HCT116 (cell line): ENCODE measurements around the gene SLF1. TPM values are rescaled to one million over a fixed set of nuclear protein-coding genes. Genes with fewer than 3 reads are reported as not detected.

Experiments
- ATAC-seq: fragments of 200-7000 bp; cut with Tn5 transposase; 2 replicates; pipeline ENCODE4 v1.9.1; 2020; ENCODE audit warnings: mild to moderate bottlenecking, moderate library complexity
- BruUV-seq: library from RNA; stranded (reverse); fragments of 400-500 nt; replicated peaks from 2 replicates; lab custom pipeline; 2021; lab: Mats Ljungman, UMichigan
- CTCF ChIA-PET: fragments of 300-600 bp; sonication (Branson Sonifier 250); formaldehyde crosslinking; loops from one replicate; lab custom pipeline; 2021; ENCODE audit warnings: antibody characterized with exemption; lab: Charles Lee
- POLR2A ChIA-PET: fragments of 300-600, 350-600 bp; sonication (Branson Sonifier 250); formaldehyde crosslinking; loops from one replicate; lab custom pipeline; 2021; ENCODE audit warnings: antibody characterized with exemption; lab: Charles Lee
- RAD21 ChIA-PET, 2 experiments: fragments of 300-600 bp; sonication (Branson Sonifier 250); formaldehyde crosslinking; loops; one replicate each; lab custom pipeline; 2023; ENCODE audit warnings: low total read pairs in 2 of 2; ENCODE audit not compliant: uncharacterized antibody in 2 of 2, unreplicated experiment in 2 of 2, low non-redundant PET in 1 of 2; lab: Charles Lee
- DNase-seq: peaks from one replicate; pipeline ENCODE4 v3.0.0-alpha.2; 2010; ENCODE audit warnings: low read depth, low spot score
- H2AFZ ChIP-seq: fragments of 200-600 bp; shearing (Covaris generic), sonication (generic); 2 replicates; pipeline ENCODE4 v1.6.1; 2017; ENCODE audit warnings: low read depth, mixed run types, mixed read lengths, antibody characterized with exemption, low read length; ENCODE audit not compliant: poor library complexity, severe bottlenecking
- H3K27ac ChIP-seq: 2 replicates; pipeline ENCODE4 v1.5.1; 2012; ENCODE audit warnings: low read depth, low read length
- H3K27me3 ChIP-seq: fragments of 200-600 bp; sonication (generic); 2 replicates; pipeline ENCODE4 v1.6.1; 2016; ENCODE audit warnings: mixed run types, low read length, mixed read lengths; ENCODE audit not compliant: insufficient read depth
- H3K36me3 ChIP-seq, 2 experiments: fragments of 200-500 bp in 1 of 2; fragments of 200-600 bp in 1 of 2; sonication (Bioruptor generic) in 1 of 2; sonication (generic) in 1 of 2; 2 replicates each; pipeline versions ENCODE4 v1.5.1 to v1.6.1; 2014 to 2016; ENCODE audit warnings: low read length in 2 of 2, inconsistent platforms in 1 of 2, mixed read lengths in 1 of 2, mixed run types in 1 of 2; ENCODE audit not compliant: insufficient read depth in 2 of 2, control insufficient read depth in 1 of 2
- H3K4me1 ChIP-seq, 2 experiments: fragments of 200-600 bp in 1 of 2; sonication (generic) in 1 of 2; 2 replicates each; pipeline versions ENCODE4 v1.5.1 to v1.6.1; 2012 to 2017; ENCODE audit warnings: low read length in 2 of 2, inconsistent platforms in 1 of 2, mild to moderate bottlenecking in 1 of 2, mixed read lengths in 1 of 2, mixed run types in 1 of 2, moderate library complexity in 1 of 2; ENCODE audit not compliant: insufficient read depth in 2 of 2, control insufficient read depth in 1 of 2
- H3K4me2 ChIP-seq: fragments of 200-600 bp; sonication (generic); 2 replicates; pipeline ENCODE4 v1.6.1; 2017; ENCODE audit warnings: mixed run types, low read length, mixed read lengths
- H3K4me3 ChIP-seq, 2 experiments: fragments of 200-600 bp in 1 of 2; sonication (generic) in 1 of 2; replicated peaks in 1 of 2; 2 replicates each; pipeline ENCODE4 v1.5.1; 2011 to 2016; ENCODE audit warnings: low read length in 2 of 2, control low read depth in 1 of 2, low read depth in 1 of 2, mild to moderate bottlenecking in 1 of 2, mixed read lengths in 1 of 2, mixed run types in 1 of 2
- H3K79me2 ChIP-seq: fragments of 200-600 bp; sonication (generic); 2 replicates; pipeline ENCODE4 v1.6.1; 2017; ENCODE audit warnings: mild to moderate bottlenecking, mixed run types, low read length, moderate library complexity, mixed read lengths; ENCODE audit not compliant: insufficient read depth
- H3K9ac ChIP-seq: fragments of 200-600 bp; sonication (generic); 2 replicates; pipeline ENCODE4 v1.6.1; 2016; ENCODE audit warnings: low read length, mixed read lengths
- H3K9me2 ChIP-seq: fragments of 200-600 bp; sonication (generic), shearing (Covaris generic); 2 replicates; pipeline ENCODE4 v1.6.1; 2017; ENCODE audit warnings: mixed run types, mild to moderate bottlenecking, moderate library complexity; ENCODE audit not compliant: insufficient read depth
- H3K9me3 ChIP-seq, 2 experiments: fragments of 200-500 bp in 1 of 2; fragments of 200-600 bp in 1 of 2; sonication (Bioruptor generic) in 1 of 2; sonication (generic) in 1 of 2; 2 replicates each; pipeline ENCODE4 v1.6.1; 2014 to 2017; ENCODE audit warnings: low read length in 2 of 2, mixed read lengths in 2 of 2, inconsistent platforms in 1 of 2, low read depth in 1 of 2, mild to moderate bottlenecking in 1 of 2, mixed run types in 1 of 2, moderate library complexity in 1 of 2; ENCODE audit not compliant: control insufficient read depth in 1 of 2, insufficient read depth in 1 of 2
- H4K20me1 ChIP-seq: fragments of 200-600 bp; sonication (generic), shearing (Covaris generic); 2 replicates; pipeline ENCODE4 v1.6.1; 2017; ENCODE audit warnings: mixed run types, mild to moderate bottlenecking, moderate library complexity; ENCODE audit not compliant: insufficient read depth
- ATF3 ChIP-seq: IDR thresholded peaks from 2 replicates; pipeline ENCODE4 v1.6.1; 2012
- CBX3 ChIP-seq: IDR thresholded peaks from 2 replicates; pipeline ENCODE4 v1.6.1; 2012; ENCODE audit warnings: low read depth
- CEBPB ChIP-seq: IDR thresholded peaks from 2 replicates; pipeline ENCODE4 v1.6.1; 2012; ENCODE audit warnings: low read depth
- CTCF ChIP-seq, 3 experiments: fragments of 200-600 bp in 1 of 3; sonication (generic) in 1 of 3; IDR thresholded peaks in 2 of 3; conservative IDR thresholded peaks in 1 of 3; 2 replicates each; pipeline ENCODE4 v1.5.1; 2012 to 2017; ENCODE audit warnings: low read depth in 2 of 3, low read length in 2 of 3, antibody characterized with exemption in 1 of 3, borderline replicate concordance in 1 of 3, control low read depth in 1 of 3, mild to moderate bottlenecking in 1 of 3, mixed read lengths in 1 of 3, mixed run types in 1 of 3, moderate library complexity in 1 of 3; ENCODE audit not compliant: insufficient read depth in 1 of 3
- EGR1 ChIP-seq: IDR thresholded peaks from 2 replicates; pipeline ENCODE4 v1.6.1; 2012; ENCODE audit warnings: low read depth
- EZH2phosphoT487 ChIP-seq: fragments of 200-600 bp; IDR thresholded peaks from 2 replicates; pipeline ENCODE4 v1.6.1; 2018; ENCODE audit warnings: antibody characterized with exemption, borderline replicate concordance
- POLR2AphosphoS5 ChIP-seq: IDR thresholded peaks from 2 replicates; pipeline ENCODE4 v1.6.1; 2011; ENCODE audit warnings: mild to moderate bottlenecking, low read depth, low read length, moderate library complexity
- RAD21 ChIP-seq: IDR thresholded peaks from 2 replicates; pipeline ENCODE4 v1.6.1; 2012; ENCODE audit warnings: low read depth, mild to moderate bottlenecking
- SIN3A ChIP-seq: IDR thresholded peaks from 2 replicates; pipeline ENCODE4 v1.6.1; 2012; ENCODE audit warnings: low read depth
- SRF ChIP-seq: IDR thresholded peaks from 2 replicates; pipeline ENCODE4 v1.6.1; 2012; ENCODE audit warnings: low read depth
- TCF7L2 ChIP-seq: IDR thresholded peaks from 2 replicates; pipeline ENCODE4 v1.7.0; 2011; ENCODE audit warnings: borderline replicate concordance, inconsistent platforms; ENCODE audit not compliant: insufficient read depth, insufficient read length; ENCODE audit errors: extremely low read depth
- YY1 ChIP-seq: IDR thresholded peaks from 2 replicates; pipeline ENCODE4 v1.6.1; 2011; ENCODE audit warnings: low read length, low read depth, moderate library complexity, mild to moderate bottlenecking; ENCODE audit not compliant: insufficient replicate concordance; ENCODE audit errors: extremely low read depth
- ZFX ChIP-seq: fragments of 450-650 bp; IDR thresholded peaks from 2 replicates; pipeline ENCODE4 v1.6.1; 2017
- intact Hi-C: fragments of 100-400 bp; cut with micrococcal nuclease; formaldehyde crosslinking; loops from 2 replicates; pipeline ENCODE4 v1.10.0; 2022
- total RNA-seq: library from RNA; stranded (reverse); gene quantifications from one replicate; pipeline ENCODE4 v1.2.1, GENCODE V29; 2021; ENCODE audit not compliant: unreplicated experiment
- TF ChIP-seq, protein P1 (sequence below): IDR thresholded peaks from 2 replicates; pipeline ENCODE4 v1.6.1; 2012; ENCODE audit warnings: low read depth
- TF ChIP-seq, protein P2 (sequence below): IDR thresholded peaks from 2 replicates; pipeline ENCODE4 v1.6.1; 2012

Gene SLF1
- total RNA-seq, 1 experiment from 2014 or later = 10.4 TPM

- ChIA-PET CTCF (no interaction called here), RAD21 (no interaction called here), POLR2A (no interaction called here)
- H3K9ac ChIP-seq = no peak overlapping the region
- H3K27me3 ChIP-seq = no peaks in the 10 kb centered on the region
- H3K9me3 ChIP-seq = no peaks in the 10 kb centered on the region
- H4K20me1 ChIP-seq = no peaks in the 10 kb centered on the region
- no peak overlapping the region for H2AFZ ChIP-seq
- H3K36me3 ChIP-seq = no peaks in the 10 kb centered on the region
- H3K79me2 ChIP-seq = no peaks in the 10 kb centered on the region
- TF ChIP-seq SIN3A (no peak), ZFX (no peak)
- intact Hi-C loops = loop anchor here (2.0 to 10.0 kb wide), 2 partner anchors 169 to 779 kb away; no protein-coding TSS in a partner anchor
- ATAC-seq = no peak
- H3K4me1 ChIP-seq = no peaks in the 10 kb centered on the region
- no peaks in the 10 kb centered on the region for H3K9me2 ChIP-seq
- no peak for DNase-seq
- no peak overlapping the region for H3K27ac ChIP-seq
- no TSS peak for BruUV-seq
- no peak overlapping the region for H3K4me3 ChIP-seq
- no peak overlapping the region for H3K4me2 ChIP-seq
Observed at GRCh38 chr5:94693845-94694370, 75.4 kb downstream of the SLF1 start.

- CTCF ChIA-PET = interaction anchor here (1.0 kb wide), 1 partner anchor 894 kb away, joined by 3 read pairs; no protein-coding TSS in a partner anchor
- no peaks in the 10 kb centered on the region for H3K9me3 ChIP-seq
- TF ChIP-seq, protein P1, sequence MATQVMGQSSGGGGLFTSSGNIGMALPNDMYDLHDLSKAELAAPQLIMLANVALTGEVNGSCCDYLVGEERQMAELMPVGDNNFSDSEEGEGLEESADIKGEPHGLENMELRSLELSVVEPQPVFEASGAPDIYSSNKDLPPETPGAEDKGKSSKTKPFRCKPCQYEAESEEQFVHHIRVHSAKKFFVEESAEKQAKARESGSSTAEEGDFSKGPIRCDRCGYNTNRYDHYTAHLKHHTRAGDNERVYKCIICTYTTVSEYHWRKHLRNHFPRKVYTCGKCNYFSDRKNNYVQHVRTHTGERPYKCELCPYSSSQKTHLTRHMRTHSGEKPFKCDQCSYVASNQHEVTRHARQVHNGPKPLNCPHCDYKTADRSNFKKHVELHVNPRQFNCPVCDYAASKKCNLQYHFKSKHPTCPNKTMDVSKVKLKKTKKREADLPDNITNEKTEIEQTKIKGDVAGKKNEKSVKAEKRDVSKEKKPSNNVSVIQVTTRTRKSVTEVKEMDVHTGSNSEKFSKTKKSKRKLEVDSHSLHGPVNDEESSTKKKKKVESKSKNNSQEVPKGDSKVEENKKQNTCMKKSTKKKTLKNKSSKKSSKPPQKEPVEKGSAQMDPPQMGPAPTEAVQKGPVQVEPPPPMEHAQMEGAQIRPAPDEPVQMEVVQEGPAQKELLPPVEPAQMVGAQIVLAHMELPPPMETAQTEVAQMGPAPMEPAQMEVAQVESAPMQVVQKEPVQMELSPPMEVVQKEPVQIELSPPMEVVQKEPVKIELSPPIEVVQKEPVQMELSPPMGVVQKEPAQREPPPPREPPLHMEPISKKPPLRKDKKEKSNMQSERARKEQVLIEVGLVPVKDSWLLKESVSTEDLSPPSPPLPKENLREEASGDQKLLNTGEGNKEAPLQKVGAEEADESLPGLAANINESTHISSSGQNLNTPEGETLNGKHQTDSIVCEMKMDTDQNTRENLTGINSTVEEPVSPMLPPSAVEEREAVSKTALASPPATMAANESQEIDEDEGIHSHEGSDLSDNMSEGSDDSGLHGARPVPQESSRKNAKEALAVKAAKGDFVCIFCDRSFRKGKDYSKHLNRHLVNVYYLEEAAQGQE = no peak
- TF ChIP-seq CTCF (IDR thresholded peaks at IDR 0.05 in 2 of 3, conservative IDR thresholded peaks at IDR 0.05 in 1 of 3; ENCODE audit: borderline replicate concordance in 1 of 3, insufficient read depth in 1 of 3, low read depth in 2 of 3, low read length in 2 of 3) (no peak), RAD21 (no peak), CBX3 (no peak), SIN3A (no peak), YY1 (no peak), TCF7L2 (no peak), SRF (no peak), EGR1 (no peak), ATF3 (no peak), POLR2AphosphoS5 (no peak), EZH2phosphoT487 (no peak), CEBPB (no peak)
- TF ChIP-seq, protein P2, sequence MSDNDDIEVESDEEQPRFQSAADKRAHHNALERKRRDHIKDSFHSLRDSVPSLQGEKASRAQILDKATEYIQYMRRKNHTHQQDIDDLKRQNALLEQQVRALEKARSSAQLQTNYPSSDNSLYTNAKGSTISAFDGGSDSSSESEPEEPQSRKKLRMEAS = no peak
Observed at GRCh38 chr5:94694671-94695070, 76.2 kb downstream of the SLF1 start.

More at GRCh38 chr5:94694671-94695070, 76.2 kb downstream of the SLF1 start:
- Histone ChIP-seq H3K4me1 (no peaks in the 10 kb centered on the region), H3K9me2 (no peaks in the 10 kb centered on the region), H3K4me2 (no peak overlapping the region), H3K27me3 (no peaks in the 10 kb centered on the region), H3K9ac (no peak overlapping the region), H3K27ac (no peak overlapping the region), H4K20me1 (no peaks in the 10 kb centered on the region), H3K36me3 (no peaks in the 10 kb centered on the region), H3K4me3 (no peak overlapping the region), H3K79me2 (no peaks in the 10 kb centered on the region), H2AFZ (no peak overlapping the region)
- ATAC-seq (no peak), DNase-seq (no peak)
- RAD21 ChIA-PET = no interaction called here
- POLR2A ChIA-PET = no interaction called here
- no TSS peak for BruUV-seq
- intact Hi-C loops = loop anchor here (10.0 kb wide), 1 partner anchor 780 kb away; no protein-coding TSS in a partner anchor
